Stimulated activated naive CD4-positive, alpha-beta T cell treated with Interleukin-2 at 50 U/mL for 16 hours (primary cell): ENCODE results near the gene CAPN15.

Experiments
- DNase-seq: peaks from one replicate; lab custom pipeline; 2025; lab: John Stamatoyannopoulos, UW

The CAPN15 gene

GRCh38 chr16:546909-547770 is 19.6 kb downstream of the CAPN15 start:
- peak; percentile 28 for DNase-seq

- DNase-seq = no peak
Observed at GRCh38 chr16:548586-548985, 21.1 kb downstream of the CAPN15 start.

- no peak for DNase-seq
Observed at GRCh38 chr16:549544-550263, 22.2 kb downstream of the CAPN15 start.

GRCh38 chr16:551210-551609 is 23.7 kb downstream of the CAPN15 start:
- no peak for DNase-seq

GRCh38 chr16:552171-552570 is 24.7 kb downstream of the CAPN15 start:
- DNase-seq = no peak

GRCh38 chr16:553601-554296 is 26.2 kb downstream of the CAPN15 start:
- no peak for DNase-seq

GRCh38 chr16:554297-554621 is 26.7 kb downstream of the CAPN15 start:
- no peak for DNase-seq

- DNase-seq = no peak
Observed at GRCh38 chr16:554640-555365, 27.3 kb downstream of the CAPN15 start.

GRCh38 chr16:555528-556473 is 28.3 kb downstream of the CAPN15 start:
- DNase-seq = no peak

GRCh38 chr16:556474-557173 is 29.1 kb downstream of the CAPN15 start:
- no peak for DNase-seq

- DNase-seq = no peak
Observed at GRCh38 chr16:557463-558297, 30.2 kb downstream of the CAPN15 start.

GRCh38 chr16:558298-559020 is 30.9 kb downstream of the CAPN15 start:
- no peak for DNase-seq

GRCh38 chr16:559021-559380 is 31.5 kb downstream of the CAPN15 start:
- DNase-seq = no peak

GRCh38 chr16:559411-560203 is 32.1 kb downstream of the CAPN15 start:
- no peak for DNase-seq

- no peak for DNase-seq
Observed at GRCh38 chr16:560204-560700, 32.7 kb downstream of the CAPN15 start, which contains the start of gene PRR35. Gene PRR35, plus strand, starts transcription at chr16:560394. Its CDS starts 2,901 bp downstream, at chr16:563295.

- no peak for DNase-seq
Observed at GRCh38 chr16:560701-561412, 33.3 kb downstream of the CAPN15 start.

- DNase-seq = no peak
Observed at GRCh38 chr16:561413-561794, 33.9 kb downstream of the CAPN15 start.
